ENCODE data around the gene TSPAN18. TPM values are rescaled to one million over a fixed set of nuclear protein-coding genes. Genes with fewer than 3 reads are reported as not detected.
"Not testable (repeated sequence)": the region's sequence is repeated elsewhere in the genome, so short reads cannot be mapped to it uniquely, and the experiment has no call there.

TSPAN18 gene
- total RNA-seq, 1 donor: under 0.01 TPM

- no peak for DNase-seq (ENCODE audit: low read depth)
- no peak for TF ChIP-seq CTCF (IDR thresholded peaks at IDR 0.05; ENCODE audit: insufficient read depth, low read depth, low read length)
- no peak overlapping the region for H3K4me3 ChIP-seq (ENCODE audit: low read depth, low read length)
Measured at GRCh38 chr11:44868455-44869421, 142.0 kb downstream of the TSPAN18 start.

GRCh38 chr11:44870181-44870580 is 143.4 kb downstream of the TSPAN18 start:
- no peak for TF ChIP-seq CTCF (IDR thresholded peaks at IDR 0.05; ENCODE audit: insufficient read depth, low read depth, low read length)
- no peak for DNase-seq (ENCODE audit: low read depth)
- no peak overlapping the region for H3K4me3 ChIP-seq (ENCODE audit: low read depth, low read length)

DNA sequence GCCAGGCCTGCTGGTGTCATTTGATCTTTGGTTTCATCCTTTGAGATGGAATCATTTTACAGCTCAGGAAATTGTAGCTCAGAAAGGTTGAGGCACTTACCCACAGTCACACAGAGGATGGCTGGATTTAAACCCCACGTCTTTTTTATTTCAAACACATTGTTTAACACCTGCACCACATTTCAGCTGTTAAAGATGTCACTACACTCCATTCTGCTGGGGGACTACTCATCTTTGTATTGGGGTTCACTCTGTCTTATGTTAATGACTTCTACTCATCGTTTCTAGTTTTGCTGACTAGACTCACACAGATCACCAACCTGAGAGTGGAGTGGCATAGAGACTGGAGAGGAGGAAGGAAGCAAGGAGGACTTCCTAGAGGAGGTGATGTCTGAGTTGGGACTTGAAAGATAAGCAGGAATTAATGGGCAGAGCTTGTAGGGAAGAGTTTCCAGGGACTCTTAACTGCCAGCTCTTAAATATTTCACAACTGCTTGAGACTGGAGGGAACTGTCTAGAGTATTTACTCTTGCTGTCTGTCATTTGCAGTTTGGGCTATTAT is 143.9 kb downstream of the TSPAN18 start:
- H3K4me3 ChIP-seq (ENCODE audit: low read depth, low read length): no peak overlapping the region
- no peak for DNase-seq (ENCODE audit: low read depth)
- no peak for TF ChIP-seq CTCF (IDR thresholded peaks at IDR 0.05; ENCODE audit: insufficient read depth, low read depth, low read length)

DNA sequence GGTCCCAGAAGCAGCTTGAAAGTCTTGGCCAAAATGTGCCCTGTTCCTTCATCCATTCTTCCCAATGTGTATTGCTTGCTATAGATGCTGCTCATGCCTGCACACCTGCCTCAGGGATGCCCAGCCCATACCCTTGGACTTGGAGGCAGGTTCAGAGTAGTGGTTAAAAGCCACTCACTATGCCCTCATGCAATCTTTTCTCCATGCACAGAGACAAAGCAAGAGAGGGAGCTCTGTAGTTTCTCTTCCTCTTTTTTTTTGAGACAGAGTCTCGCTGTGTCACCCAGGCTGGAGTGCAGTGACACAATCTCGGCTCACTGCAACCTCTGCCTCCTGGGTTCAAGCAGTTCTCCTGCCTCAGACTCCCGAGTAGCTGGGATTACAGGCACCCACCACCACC is 144.9 kb downstream of the TSPAN18 start:
- H3K4me3 ChIP-seq (ENCODE audit: low read depth, low read length); DNase-seq (ENCODE audit: low read depth): not testable (repeated sequence)

DNA sequence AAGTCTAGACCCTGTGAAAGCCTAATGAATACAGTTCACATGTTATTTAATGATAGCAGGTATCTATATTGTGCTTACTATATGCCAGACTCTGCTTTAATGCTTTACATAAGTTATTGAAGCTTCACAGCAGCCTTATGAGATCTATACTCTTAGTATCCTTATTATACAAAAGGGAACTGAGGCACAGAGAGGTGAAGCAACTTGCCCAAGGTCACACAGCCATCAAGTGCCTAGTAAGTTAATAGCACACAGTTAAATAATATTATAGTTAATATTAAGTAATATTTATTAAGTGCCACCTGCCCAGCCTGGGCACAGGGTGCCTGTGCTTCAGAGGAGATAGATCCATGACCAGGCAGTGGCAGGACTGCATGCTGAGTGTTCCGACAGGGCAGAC is 145.8 kb downstream of the TSPAN18 start:
- no peak for TF ChIP-seq CTCF (IDR thresholded peaks at IDR 0.05; ENCODE audit: insufficient read depth, low read depth, low read length)
- DNase-seq (ENCODE audit: low read depth): no peak
- no peak overlapping the region for H3K4me3 ChIP-seq (ENCODE audit: low read depth, low read length)

DNA sequence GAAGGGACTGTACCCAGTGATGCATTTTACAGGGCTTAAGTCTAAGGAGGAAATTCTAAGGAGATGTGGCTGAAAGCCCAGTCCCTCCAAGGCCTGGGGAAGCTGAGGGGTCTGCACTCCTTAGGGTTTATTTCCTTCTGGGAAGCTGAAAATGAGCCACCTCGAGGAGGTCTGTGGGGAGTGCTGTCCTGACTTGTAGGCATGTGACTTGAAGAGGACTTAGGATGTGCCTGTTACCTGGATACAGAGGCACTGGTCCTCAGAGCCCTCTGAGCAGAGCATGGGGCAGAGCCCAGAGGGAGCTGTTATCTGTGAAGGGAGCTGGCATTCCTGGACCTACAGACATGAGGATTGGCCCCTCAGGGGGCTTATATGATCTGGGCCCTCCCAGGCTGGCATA is 146.8 kb downstream of the TSPAN18 start:
- DNase-seq (ENCODE audit: low read depth): no peak
- no peak overlapping the region for H3K4me3 ChIP-seq (ENCODE audit: low read depth, low read length)
- TF ChIP-seq CTCF (IDR thresholded peaks at IDR 0.05; ENCODE audit: insufficient read depth, low read depth, low read length): no peak

- TF ChIP-seq CTCF (IDR thresholded peaks at IDR 0.05; ENCODE audit: insufficient read depth, low read depth, low read length): no peak
- no peak for DNase-seq (ENCODE audit: low read depth)
- no peak overlapping the region for H3K4me3 ChIP-seq (ENCODE audit: low read depth, low read length)
Measured at GRCh38 chr11:44874284-44874683, 147.5 kb downstream of the TSPAN18 start.

All from fibroblast of villous mesenchyme (primary cell).